ENCODE results near the gene TXNRD2.
"Not testable (repeated sequence)": the region's sequence is repeated elsewhere in the genome, so short reads cannot be mapped to it uniquely, and the experiment has no call there.

The TXNRD2 gene

DNA sequence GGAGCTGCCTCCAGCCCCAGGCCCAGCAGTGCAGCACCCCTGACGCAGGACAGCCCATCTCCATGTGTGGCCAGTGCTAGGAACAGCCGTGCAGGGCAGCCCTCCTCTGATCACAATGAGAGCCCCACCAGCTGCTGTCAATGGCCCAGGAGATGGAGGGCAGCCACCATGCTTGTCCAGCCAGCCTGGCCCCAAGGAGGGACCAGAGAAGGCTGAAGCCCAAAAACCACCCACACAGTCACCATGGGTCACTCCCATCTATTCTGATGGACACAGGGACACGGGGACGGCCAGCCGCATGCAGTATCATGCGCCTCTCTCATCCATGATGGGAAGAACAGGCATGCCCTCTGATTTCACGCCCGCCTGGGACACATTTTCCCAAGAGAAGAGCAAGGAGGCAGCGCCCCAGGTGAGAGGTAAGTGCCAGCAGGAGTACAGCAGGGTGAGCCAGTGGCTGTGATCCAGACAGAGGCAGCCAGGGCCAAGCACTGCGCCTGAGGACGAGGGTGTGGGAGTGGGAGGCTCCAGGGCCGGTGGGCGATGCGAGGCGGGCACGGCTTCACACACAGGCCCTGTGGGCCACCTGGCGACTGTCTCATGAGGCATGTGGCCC, 53.4 kb downstream of the TXNRD2 start:
- DNase-seq (ENCODE audit: low read depth in 2 of 2) = no peak

DNA sequence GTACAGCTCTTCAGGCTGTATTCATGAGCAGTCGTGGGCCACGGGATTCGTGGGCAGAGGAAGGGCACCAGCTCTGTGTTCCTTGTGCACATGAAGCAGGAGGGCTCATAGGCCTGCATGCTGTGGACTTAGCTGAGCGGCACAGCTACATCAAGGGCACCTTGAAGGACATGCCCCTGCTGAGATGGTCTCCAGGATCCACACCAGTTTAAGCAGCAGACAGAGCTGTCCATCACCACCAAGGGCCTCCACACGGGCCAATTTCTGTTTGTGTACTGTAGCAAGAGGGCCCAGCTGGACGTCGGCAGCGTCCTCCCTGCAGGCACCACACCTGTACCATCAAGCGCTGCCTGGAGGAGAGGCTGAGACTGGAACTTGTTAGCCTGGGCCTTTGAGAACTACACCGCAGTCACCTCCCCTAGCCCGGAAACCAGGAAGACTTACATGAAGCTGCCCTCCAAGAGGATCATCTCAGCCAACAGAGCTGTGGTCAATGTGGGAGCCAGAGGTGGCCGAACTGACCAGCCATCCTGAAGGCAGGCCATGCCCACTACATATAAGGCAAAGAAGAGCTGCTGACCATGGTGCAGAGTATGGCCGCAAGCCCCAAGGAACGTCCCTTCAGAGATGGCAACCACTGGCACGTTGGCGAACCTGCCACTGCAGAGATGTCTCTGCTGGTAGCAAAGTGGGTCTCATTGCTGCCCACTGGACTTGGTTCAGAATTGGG, 54.2 kb downstream of the TXNRD2 start:
- no peak for DNase-seq (ENCODE audit: low read depth in 2 of 2)

DNA sequence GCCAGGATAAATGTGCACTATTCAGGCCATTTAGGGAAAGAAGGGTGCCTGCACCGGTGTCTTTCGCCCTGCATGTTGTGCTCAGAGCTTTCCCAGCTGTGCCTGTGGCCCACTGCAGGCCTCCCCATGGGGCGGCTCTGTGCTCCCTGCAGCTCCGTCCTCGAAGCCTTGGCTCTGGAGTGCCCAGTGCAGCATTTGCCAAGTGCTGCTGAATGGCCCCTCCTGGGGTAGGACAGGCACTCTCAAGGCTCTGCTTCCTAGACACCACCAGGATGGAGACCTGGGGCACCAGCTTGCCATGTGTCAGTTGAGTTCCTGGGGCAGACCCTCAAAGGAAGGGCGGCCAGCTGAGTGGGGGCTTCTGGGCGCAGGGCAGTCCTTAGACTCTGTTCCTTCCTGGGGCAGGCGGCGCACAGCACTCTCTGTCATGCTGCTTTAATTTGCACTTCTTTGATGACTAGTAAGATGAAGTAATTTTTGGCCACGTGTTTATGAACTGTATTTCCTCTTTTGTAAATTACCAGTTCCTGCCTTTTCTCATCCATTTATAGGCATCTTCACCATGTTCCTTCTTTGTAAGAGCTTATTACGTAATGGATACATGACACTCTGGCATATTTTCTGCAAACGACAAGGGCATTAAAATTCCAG, 54.9 kb downstream of the TXNRD2 start:
- DNase-seq (ENCODE audit: low read depth in 2 of 2) = no peak

DNA sequence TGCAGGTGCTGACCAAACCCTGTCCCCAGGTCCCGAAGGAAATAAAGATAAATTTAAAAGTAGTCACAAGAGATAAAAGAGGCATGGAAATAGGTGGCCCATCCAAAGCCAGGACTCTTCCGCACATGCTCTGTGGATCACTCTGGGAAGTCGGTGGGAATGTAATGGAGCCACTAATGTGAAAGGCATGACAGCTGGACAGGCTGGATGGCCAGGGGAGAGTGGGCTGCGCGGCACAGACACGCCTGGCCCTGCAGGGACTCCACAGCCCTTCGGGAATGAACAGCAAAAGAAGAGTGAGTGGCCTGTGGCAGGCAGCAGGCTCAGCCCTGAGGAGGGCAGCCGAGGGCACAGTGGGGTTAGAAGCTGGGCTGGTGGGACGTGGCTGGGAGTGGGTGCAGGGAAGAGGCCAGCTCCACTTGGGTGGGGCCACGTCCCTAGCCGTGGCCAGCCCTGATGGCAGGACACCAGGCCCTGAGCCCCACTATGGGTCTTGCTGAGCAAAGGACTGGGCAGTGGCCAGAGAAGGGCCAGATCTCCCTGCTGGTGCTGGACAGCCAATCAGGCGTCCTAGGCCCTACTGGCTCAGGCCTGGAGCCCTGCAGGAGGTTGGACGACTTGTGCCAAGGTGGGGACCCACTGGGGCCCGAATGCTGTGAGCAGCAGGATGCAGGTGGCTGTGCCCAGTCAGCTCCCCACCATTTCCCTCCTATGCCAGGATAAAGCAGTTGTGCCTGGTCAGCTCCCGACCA, 55.6 kb downstream of the TXNRD2 start:
- no peak for DNase-seq (ENCODE audit: low read depth in 2 of 2)

DNA sequence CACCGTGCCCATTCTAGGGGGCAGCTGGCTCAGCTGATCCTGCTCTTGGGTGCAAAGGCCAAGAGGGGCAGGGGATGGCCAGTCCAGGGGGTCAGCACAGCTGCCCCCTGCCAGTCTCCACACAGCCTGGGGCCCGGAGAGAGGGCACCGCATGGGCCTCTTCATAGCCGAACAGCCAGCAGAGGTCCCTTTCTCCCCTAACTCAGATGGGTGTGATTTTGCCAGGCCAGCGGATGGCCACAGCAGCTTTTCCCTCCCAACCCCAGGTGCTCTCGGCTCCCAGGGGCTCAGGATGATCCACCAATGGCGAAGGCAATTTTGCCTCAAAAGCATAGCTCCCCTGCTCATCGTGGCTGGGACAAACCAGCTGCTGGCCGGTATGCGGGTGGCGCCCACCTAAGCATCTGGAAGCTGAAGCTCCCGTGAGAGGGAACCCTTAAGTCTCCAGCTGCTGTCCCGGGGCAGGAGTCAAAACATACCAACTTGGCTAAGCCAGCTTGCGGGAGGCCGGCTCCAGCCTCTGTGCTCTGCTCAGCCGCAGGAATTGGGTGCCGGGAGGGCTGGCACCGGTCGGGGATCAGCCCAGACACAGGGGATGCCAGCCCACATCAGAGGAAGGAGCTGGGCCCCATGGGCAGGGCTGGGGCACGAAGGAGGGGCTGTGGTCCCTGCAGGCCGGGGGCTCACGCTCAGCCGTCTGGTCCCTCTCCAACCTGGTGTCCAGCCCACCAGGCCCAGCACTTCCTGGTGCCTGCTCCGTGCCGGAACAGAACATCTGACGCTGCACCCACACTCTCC, 56.5 kb downstream of the TXNRD2 start:
- DNase-seq (ENCODE audit: low read depth in 2 of 2) = no peak

DNA sequence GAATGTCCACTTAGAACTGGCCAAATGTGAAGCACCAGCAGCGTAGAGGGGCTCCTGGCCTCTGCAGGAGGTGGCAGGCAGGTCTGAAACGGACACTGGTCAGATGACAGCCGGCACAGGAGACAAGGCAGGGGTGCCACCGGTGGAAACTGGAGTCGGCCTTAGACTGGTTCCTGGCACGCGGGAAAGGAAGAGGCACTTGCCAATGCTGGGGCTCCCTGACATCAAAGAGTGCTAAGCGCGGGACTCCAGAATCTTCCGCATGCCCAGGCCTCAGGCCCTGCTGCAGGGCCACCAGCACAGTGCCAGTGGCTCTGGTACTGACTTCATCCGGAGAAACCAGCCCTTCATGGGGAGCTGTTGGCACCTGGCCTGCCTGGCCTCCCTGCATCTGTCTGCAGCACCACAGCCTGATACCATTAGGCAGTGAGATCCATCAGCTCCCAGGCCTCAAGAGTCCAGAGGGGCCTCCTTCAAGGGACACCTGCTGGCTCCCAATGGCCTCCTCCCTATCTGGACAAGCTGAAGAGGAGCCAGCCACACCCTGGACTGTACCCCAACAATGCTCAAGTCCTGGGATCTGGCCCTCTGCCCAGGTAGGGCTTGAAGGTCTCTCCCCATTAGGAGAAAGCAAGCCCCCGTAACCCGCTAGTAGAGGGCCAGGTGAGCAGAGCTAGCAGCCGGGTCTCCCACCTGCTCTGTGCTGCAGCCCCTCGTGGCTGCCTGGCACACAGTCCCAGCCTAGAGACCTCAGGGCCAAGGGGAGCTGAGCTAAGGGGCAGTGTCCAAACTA, 57.3 kb downstream of the TXNRD2 start:
- DNase-seq (ENCODE audit: low read depth in 2 of 2) = no peak

DNA sequence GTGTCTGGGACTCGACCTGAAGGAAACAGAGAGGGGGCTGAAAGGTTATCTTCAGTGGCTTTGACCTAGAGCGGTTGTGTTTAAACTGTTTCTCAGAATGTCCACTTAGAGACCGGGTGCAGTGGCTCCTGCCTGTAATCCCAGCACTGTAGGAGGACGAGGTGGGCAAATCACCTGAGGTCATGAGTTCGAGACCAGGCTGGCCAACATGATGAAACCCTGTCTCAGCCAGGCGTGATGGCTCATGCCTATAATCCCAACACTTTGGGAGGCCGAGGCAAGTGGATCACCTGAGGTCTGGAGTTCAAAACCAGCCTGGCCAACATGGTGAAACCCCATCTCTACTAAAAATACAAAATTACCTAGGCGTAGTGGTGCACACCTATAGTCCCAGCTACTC, 58.2 kb downstream of the TXNRD2 start:
- DNase-seq (ENCODE audit: low read depth in 2 of 2) = not testable (repeated sequence)

DNA sequence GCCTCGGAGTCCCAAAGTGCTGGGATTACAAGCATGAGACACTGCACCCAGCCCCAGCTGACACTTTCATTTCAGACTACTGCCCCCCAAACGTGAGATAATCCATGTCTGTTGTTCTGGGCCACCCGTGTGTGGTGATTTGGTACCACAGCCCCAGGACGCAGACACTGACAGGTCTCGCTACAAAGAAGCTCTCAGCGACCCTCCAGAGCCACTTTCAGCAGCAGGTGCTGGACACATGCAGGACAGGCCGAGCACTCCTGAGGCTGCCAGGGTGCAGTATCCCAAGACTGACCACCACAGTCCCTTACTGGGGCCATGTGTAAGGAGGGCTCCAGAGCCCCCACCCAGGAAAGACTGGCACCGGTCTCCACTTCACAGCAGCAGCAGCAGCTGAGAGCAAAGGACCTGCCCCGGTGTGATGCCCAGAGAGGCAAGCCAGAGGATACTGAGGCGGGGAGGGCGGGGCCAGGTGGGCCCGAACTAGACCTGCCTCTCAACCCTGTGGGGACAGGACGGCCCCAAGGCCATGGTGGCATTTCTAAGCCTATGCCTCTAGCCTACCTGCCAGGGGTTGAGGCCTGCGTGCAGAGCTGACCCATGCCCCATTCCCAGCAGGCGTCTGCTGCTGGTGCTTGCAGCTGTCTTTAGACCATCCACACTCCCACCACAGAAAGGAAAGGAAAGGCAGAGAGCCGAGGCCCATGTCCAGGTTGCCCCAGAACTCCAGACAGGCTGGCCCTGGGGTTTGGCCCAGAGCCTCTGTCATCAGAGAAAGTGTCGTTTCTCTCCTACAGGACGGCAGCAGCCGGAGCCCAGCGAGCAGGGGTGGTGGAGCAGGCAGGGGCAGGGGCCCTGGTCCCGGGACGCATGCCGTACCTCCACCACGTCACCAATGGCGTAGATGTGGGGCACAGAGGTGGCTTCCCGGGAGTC, 58.9 kb downstream of the TXNRD2 start:
- DNase-seq (ENCODE audit: low read depth in 2 of 2) = no peak

DNA sequence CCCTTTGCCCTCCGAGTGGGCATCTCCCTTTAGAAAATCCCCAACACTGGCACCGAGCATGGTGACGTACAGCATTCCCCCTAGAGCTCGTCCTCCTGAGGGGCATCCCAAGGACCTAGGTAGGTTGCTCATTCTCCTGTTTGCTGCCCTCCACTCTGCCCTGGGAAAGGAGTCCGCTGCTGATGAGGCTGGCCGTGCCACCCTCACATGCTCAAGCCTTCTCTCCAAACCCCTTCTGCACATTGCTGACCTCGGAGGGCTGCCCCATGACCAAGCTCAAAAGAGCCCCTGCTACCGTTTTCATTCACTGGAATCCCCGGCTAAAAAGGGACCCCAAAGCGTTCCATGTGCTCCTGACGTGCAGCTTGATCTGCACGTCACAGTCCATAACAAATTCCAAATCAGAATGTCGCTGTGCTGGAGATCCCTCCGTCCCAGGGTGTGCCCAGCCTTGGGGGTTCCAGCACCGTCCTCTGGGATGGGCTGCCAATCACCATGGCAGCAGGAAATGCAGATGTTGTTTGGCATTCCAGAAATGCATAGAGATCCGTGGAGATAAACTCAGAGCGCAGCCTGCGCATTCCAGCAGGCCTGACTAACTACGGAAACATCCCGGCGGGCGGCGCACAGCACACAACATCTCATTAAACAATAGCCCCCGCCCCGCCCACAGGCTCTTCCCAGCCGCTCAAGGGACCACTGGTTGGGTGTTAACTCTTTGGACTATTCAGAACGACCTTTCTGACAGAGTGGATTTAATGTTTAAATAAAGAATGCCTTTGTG, 60.6 kb downstream of the TXNRD2 start:
- DNase-seq (ENCODE audit: low read depth in 2 of 2) = no peak

DNA sequence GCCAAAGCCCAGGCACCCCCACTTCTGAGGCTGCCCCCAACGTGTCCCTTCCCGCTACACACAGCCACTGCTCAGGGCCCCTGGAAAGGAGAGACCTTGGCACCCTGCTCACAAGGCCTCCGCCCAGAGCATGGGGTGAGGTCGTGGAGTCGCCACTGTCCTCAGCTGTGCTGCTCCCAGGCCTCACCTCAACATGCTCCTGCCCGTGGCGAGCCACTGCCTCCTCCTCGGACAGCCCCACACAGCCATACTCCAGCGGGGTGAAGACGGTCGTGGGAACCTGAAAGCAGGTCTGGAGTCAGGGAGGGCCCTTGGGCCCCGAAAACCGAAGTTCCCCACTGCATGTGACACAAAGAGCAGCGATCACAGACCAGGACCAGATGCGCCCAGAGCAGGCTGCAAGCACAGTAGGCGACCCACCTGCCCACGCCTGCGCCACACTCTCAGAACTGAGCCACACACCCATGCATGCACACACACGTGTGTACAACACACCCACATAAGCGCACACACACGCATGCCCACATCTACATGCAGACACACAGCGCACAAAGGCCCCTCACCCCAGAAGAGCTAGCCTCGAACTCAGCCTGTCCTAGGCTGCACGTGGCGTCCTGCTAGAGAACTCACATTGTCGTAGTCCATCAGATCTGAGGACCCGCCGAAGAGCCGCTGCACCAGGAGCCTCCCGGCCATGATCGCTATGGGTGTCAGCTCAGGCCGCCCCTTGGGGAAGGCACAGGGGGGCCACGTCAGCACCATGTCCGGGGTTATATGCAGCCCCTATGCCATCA, 61.4 kb downstream of the TXNRD2 start:
- no peak for DNase-seq (ENCODE audit: low read depth in 2 of 2)

DNA sequence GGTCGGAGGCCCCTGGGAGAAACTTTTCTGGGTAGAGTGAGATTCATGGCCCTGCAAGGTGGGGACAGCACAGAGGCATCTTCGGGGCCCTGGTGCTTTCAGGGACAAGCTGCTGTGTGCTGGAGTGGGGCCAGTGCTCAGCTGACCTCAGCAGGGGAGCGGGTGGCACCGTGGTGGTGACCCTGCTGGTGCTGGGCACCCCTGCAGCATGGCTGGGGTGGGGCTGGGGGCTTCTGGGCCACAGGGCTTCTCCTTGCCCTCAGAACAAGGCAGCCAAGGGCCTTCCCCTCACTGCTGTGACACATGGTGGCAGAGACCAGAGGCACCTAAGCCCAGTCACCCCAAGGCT, 62.0 kb downstream of the TXNRD2 start:
- no peak for DNase-seq (ENCODE audit: low read depth in 2 of 2)

DNA sequence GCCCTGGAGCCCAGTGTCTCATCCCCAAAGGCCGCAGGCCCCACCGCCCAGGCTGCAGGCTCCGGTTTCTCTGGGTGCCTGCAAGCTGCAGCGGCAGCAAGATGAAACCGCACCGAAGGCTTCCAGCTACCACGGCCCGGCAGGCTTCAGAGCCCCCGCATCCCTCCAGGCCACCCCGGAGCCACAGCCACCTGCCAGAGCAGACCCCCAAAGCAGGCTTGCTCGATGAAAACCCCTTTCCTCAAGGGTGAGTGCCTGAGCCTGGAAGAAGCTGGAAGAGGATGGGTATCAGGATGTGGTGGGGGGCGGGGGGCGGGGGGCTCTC, 62.4 kb downstream of the TXNRD2 start:
- no peak for DNase-seq (ENCODE audit: low read depth in 2 of 2)

DNA sequence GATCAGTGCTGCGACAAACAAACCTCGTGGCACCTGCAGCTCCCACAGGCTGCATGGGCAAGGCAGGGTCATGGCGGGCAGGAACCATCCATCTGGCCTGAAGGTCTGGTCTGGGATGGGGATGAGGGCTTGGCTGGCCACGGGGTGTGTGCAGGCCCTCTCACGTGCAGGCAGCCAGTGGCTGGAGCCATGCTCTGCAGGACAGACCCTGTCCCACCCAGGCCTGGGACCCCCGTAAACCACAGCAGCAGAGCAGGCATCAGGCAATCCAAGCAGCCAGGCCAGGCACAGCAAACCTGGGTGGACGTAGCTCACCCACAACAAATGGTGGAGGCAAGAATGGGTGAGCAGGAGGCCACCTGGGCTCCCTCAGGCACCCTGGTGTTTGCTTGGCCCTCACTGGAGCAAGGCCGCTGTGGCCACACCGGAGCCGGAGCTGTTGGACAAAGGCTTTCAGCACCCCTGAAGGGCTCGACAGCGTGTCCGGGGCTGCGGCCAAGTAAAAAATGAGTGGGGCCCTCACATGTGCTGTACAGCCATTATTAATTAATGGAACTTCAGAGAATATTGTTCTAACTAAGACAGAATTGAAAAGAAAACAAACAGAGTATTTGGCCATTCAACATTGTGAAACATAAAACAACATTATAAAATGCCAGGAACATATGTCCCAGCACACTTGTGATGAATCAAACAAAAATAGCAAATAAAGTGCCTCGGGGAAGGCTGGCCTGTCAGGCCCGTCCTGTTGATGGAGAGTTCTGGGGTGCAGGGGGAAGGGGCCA, 63.0 kb downstream of the TXNRD2 start:
- DNase-seq (ENCODE audit: low read depth in 2 of 2) = no peak

DNA sequence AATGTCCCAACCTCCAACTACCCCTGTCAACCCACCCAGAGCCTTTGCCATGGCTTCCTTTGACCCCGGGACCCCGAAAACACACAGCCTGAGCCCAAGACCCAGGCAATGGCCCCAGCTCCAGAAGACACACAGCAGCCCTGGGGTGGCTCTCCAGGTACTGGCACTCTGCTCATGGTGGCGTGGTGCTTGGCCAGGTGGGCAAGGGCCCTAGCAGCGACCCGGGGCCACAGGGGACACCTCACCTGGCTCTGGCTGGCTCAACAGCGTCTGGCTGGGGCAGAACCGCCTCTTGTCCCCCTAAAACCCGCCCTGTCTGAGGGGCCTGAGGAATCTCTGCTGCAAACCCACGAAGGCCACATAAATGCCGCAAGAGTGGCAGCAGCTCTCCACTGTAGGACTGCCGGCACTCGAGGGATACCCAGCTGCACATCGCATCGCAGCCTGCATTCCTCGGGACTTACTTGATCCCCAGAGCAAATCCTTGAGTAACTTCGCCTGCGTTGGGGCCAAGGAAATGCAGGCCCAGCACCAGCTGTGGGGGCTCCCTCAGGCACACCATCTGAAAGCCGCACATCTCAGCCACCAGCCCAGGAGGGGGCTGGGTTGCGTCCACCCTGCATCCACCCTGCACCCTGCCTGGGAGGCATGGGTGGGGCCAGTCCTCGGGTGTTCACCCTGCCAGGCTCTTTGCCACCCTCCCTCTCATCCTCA, 63.8 kb downstream of the TXNRD2 start:
- no peak for DNase-seq (ENCODE audit: low read depth in 2 of 2)

DNA sequence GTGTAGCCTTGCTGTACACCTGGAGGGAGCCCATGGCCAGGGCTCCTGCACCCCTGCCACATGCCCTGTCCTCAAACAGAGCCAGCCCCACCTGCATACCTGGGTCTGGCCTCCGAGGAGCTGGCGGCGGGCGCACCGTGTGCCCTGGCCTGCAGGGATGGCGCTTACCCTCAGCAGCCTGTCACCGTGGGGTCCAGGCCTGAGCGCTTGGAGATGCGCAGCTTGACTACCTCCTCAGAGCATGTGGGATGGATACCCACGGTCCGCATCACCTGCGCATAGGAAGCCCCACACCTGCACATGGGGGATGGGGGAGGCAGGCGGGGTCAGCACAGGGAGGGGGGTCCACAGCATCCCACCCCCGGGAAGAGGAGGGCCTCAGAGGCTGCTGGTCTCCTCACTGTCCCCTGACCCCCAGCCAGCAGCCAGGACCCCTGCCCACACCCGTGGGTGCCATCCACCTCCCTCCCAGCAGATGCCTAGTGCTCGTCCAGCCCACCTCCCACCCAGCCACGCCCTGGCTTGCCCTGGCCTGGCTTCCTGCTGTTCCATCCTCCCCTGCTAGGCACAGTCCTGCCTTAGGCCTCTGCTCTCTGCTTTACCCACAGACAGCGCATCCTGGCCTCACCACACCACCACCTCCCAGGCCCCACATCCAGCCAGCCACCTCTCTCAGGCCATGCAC, 64.5 kb downstream of the TXNRD2 start:
- no peak for DNase-seq (ENCODE audit: low read depth in 2 of 2)

DNA sequence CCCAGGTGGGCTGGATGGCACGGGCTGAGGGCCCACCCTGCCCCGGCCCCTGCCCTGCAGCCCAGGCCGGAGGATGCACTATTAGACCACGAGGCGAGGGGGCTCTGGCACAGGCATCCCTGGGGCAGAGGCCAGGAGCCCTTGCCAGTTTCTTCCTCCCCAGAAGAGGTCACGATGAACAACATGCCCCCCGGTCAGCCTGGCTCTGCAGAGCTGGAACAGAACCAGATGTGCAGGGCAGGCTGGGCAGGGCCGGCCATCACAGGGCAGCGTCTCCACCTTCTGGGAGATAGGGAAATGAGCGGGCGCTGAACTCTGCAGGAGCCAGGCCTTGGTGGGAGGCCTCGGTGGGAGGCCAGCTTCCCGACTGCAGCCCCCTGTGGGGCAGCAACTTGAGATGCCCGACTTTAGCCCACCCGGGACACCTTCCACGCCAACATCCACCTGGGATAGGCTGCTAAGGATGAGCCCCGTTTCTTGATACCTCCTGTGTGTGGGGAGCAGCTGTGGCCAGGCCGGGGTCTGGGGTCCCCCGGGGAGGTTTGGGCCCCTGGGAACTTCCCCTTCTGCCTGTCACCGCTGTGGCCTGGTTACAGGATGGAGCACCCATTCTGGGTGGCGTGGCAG, 65.2 kb downstream of the TXNRD2 start:
- no peak for DNase-seq (ENCODE audit: low read depth in 2 of 2)
